ENCODE data around the gene SARDH.

Gene SARDH

GRCh38 chr9:133647765-133648469 lies 90.2 kb downstream of the SARDH start:
- no peak for ATAC-seq
- no peaks in the 10 kb centered on the region for H3K4me1 Mint-ChIP-seq
- H3K27me3 Mint-ChIP-seq, result peaks cover 9% of the 10 kb centered on the region
- no peaks in the 10 kb centered on the region for H3K9me3 Mint-ChIP-seq
- no peak overlapping the region for H3K27ac Mint-ChIP-seq
- no peak overlapping the region for H3K4me3 Mint-ChIP-seq
- no peaks in the 10 kb centered on the region for H3K36me3 Mint-ChIP-seq (ENCODE audit: low read depth)
- DNase-seq, result no peak

- Mint-ChIP-seq H3K4me3 (no peak overlapping the region), H3K36me3 (ENCODE audit: low read depth) (no peaks in the 10 kb centered on the region), H3K4me1 (no peaks in the 10 kb centered on the region), H3K9me3 (no peaks in the 10 kb centered on the region), H3K27me3 (peaks cover 7% of the 10 kb centered on the region), H3K27ac (no peak overlapping the region)
- DNase-seq (no peak), ATAC-seq (no peak)
Observed at GRCh38 chr9:133647148-133647547, 91.0 kb downstream of the SARDH start.

GRCh38 chr9:133645021-133645765 lies 93.0 kb downstream of the SARDH start:
- Mint-ChIP-seq H3K4me3 (no peak overlapping the region), H3K36me3 (ENCODE audit: low read depth) (no peaks in the 10 kb centered on the region), H3K4me1 (no peaks in the 10 kb centered on the region), H3K27ac (no peak overlapping the region), H3K9me3 (no peaks in the 10 kb centered on the region), H3K27me3 (peaks cover 5% of the 10 kb centered on the region)
- DNase-seq (no peak), ATAC-seq (no peak)

- H3K36me3 Mint-ChIP-seq (ENCODE audit: low read depth), result no peaks in the 10 kb centered on the region
- DNase-seq (no peak), ATAC-seq (no peak)
- H3K9me3 Mint-ChIP-seq, result no peaks in the 10 kb centered on the region
- H3K27ac Mint-ChIP-seq, result no peak overlapping the region
- no peak overlapping the region for H3K4me3 Mint-ChIP-seq
- no peaks in the 10 kb centered on the region for H3K27me3 Mint-ChIP-seq
- H3K4me1 Mint-ChIP-seq, result no peaks in the 10 kb centered on the region
Observed at GRCh38 chr9:133643978-133644760, 94.0 kb downstream of the SARDH start.

- H3K27ac Mint-ChIP-seq, result no peak overlapping the region
- H3K4me1 Mint-ChIP-seq, result no peaks in the 10 kb centered on the region
- no peaks in the 10 kb centered on the region for H3K36me3 Mint-ChIP-seq (ENCODE audit: low read depth)
- no peaks in the 10 kb centered on the region for H3K9me3 Mint-ChIP-seq
- DNase-seq, result no peak
- H3K27me3 Mint-ChIP-seq, result no peaks in the 10 kb centered on the region
- H3K4me3 Mint-ChIP-seq, result no peak overlapping the region
- ATAC-seq, result no peak
Observed at GRCh38 chr9:133643362-133643755, 94.8 kb downstream of the SARDH start.

- no peaks in the 10 kb centered on the region for H3K27me3 Mint-ChIP-seq
- DNase-seq, result no peak
- no peak overlapping the region for H3K4me3 Mint-ChIP-seq
- H3K36me3 Mint-ChIP-seq (ENCODE audit: low read depth), result no peaks in the 10 kb centered on the region
- no peaks in the 10 kb centered on the region for H3K4me1 Mint-ChIP-seq
- H3K9me3 Mint-ChIP-seq, result no peaks in the 10 kb centered on the region
- ATAC-seq, result no peak
- no peak overlapping the region for H3K27ac Mint-ChIP-seq
Observed at GRCh38 chr9:133642708-133643361, 95.3 kb downstream of the SARDH start.

GRCh38 chr9:133641861-133642595 lies 96.1 kb downstream of the SARDH start:
- Mint-ChIP-seq H3K4me1 (no peaks in the 10 kb centered on the region), H3K9me3 (no peaks in the 10 kb centered on the region), H3K27ac (no peak overlapping the region), H3K27me3 (no peaks in the 10 kb centered on the region), H3K4me3 (no peak overlapping the region), H3K36me3 (ENCODE audit: low read depth) (no peaks in the 10 kb centered on the region)
- DNase-seq (no peak), ATAC-seq (no peak)

- Mint-ChIP-seq H3K4me1 (no peaks in the 10 kb centered on the region), H3K36me3 (ENCODE audit: low read depth) (no peaks in the 10 kb centered on the region), H3K9me3 (no peaks in the 10 kb centered on the region), H3K27me3 (peaks cover 2% of the 10 kb centered on the region), H3K27ac (no peak overlapping the region), H3K4me3 (no peak overlapping the region)
- ATAC-seq (no peak), DNase-seq (no peak)
Observed at GRCh38 chr9:133641396-133641655, 96.8 kb downstream of the SARDH start.

- H3K9me3 Mint-ChIP-seq, result no peaks in the 10 kb centered on the region
- H3K4me1 Mint-ChIP-seq, result no peaks in the 10 kb centered on the region
- DNase-seq (no peak), ATAC-seq (no peak)
- no peak overlapping the region for H3K27ac Mint-ChIP-seq
- peaks cover 2% of the 10 kb centered on the region for H3K27me3 Mint-ChIP-seq
- H3K36me3 Mint-ChIP-seq (ENCODE audit: low read depth), result no peaks in the 10 kb centered on the region
- no peak overlapping the region for H3K4me3 Mint-ChIP-seq
Observed at GRCh38 chr9:133640580-133641395, 97.4 kb downstream of the SARDH start.

GRCh38 chr9:133640160-133640559 lies 98.0 kb downstream of the SARDH start:
- Mint-ChIP-seq H3K4me1 (no peaks in the 10 kb centered on the region), H3K27me3 (peaks cover 2% of the 10 kb centered on the region), H3K4me3 (no peak overlapping the region), H3K27ac (no peak overlapping the region), H3K36me3 (ENCODE audit: low read depth) (no peaks in the 10 kb centered on the region), H3K9me3 (no peaks in the 10 kb centered on the region)
- DNase-seq, result no peak
- ATAC-seq, result no peak

- DNase-seq (no peak), ATAC-seq (no peak)
- peaks cover 2% of the 10 kb centered on the region for H3K27me3 Mint-ChIP-seq
- no peaks in the 10 kb centered on the region for H3K36me3 Mint-ChIP-seq (ENCODE audit: low read depth)
- no peaks in the 10 kb centered on the region for H3K4me1 Mint-ChIP-seq
- H3K27ac Mint-ChIP-seq, result no peak overlapping the region
- H3K9me3 Mint-ChIP-seq, result no peaks in the 10 kb centered on the region
- no peak overlapping the region for H3K4me3 Mint-ChIP-seq
Observed at GRCh38 chr9:133639613-133640012, 98.5 kb downstream of the SARDH start.

GRCh38 chr9:133638711-133639110 lies 99.4 kb downstream of the SARDH start:
- Mint-ChIP-seq H3K36me3 (ENCODE audit: low read depth) (no peaks in the 10 kb centered on the region), H3K4me3 (no peak overlapping the region), H3K27me3 (peaks cover 2% of the 10 kb centered on the region), H3K27ac (no peak overlapping the region), H3K4me1 (no peaks in the 10 kb centered on the region), H3K9me3 (no peaks in the 10 kb centered on the region)
- ATAC-seq, result no peak
- no peak for DNase-seq

GRCh38 chr9:133638076-133638475 lies 100.1 kb downstream of the SARDH start:
- Mint-ChIP-seq H3K27me3 (peaks cover 2% of the 10 kb centered on the region), H3K27ac (no peak overlapping the region), H3K4me1 (no peaks in the 10 kb centered on the region), H3K36me3 (ENCODE audit: low read depth) (no peaks in the 10 kb centered on the region), H3K4me3 (no peak overlapping the region), H3K9me3 (no peaks in the 10 kb centered on the region)
- no peak for ATAC-seq
- no peak for DNase-seq
